NCI-H146 (cell line): ENCODE results near the gene C3orf33.
"Not testable (repeated sequence)": the region's sequence is repeated elsewhere in the genome, so short reads cannot be mapped to it uniquely, and the experiment has no call there.

Source experiments
- DNase-seq: peaks from one replicate; lab custom pipeline; 2025; lab: John Stamatoyannopoulos, UW

Gene C3orf33

GRCh38 chr3:155805802-155806618 lies at the start of gene C3orf33:
TSS of gene C3orf33 (minus strand) at chr3:155806278. CDS start at chr3:155806252, 26 bp downstream.
- DNase-seq: peak; percentile 84

- DNase-seq: peak; percentile 100
These were observed 48.3 kb upstream of the C3orf33 start, which contains the start of gene SLC33A1 for GRCh38 chr3:155854141-155854940. TSS of gene SLC33A1 (minus strand) at chr3:155854427. CDS start at chr3:155853997, 430 bp downstream.

GRCh38 chr3:155853214-155854140 lies 47.4 kb upstream of the C3orf33 start:
- DNase-seq: peak; percentile 61

- DNase-seq: no peak
These were observed 46.3 kb upstream of the C3orf33 start for GRCh38 chr3:155852341-155852740.

GRCh38 chr3:155849404-155849803 lies 43.3 kb upstream of the C3orf33 start:
- DNase-seq: not testable (repeated sequence)

GRCh38 chr3:155847993-155848392 lies 41.9 kb upstream of the C3orf33 start:
- DNase-seq: no peak

GRCh38 chr3:155846119-155846518 lies 40.0 kb upstream of the C3orf33 start:
- DNase-seq: no peak

- no peak for DNase-seq
These were observed 37.5 kb upstream of the C3orf33 start for GRCh38 chr3:155843569-155843968.

- peak; percentile 69 for DNase-seq
These were observed 29.4 kb upstream of the C3orf33 start for GRCh38 chr3:155835341-155836071.

- DNase-seq: not testable (repeated sequence)
These were observed 22.5 kb upstream of the C3orf33 start for GRCh38 chr3:155828490-155829098.

- DNase-seq: no peak
These were observed 9.0 kb upstream of the C3orf33 start for GRCh38 chr3:155815030-155815545.

GRCh38 chr3:155813224-155813623 lies 7.1 kb upstream of the C3orf33 start:
- DNase-seq: not testable (repeated sequence)

GRCh38 chr3:155809181-155809580 lies 3.1 kb upstream of the C3orf33 start:
- DNase-seq: no peak

GRCh38 chr3:155807823-155808222 lies 1.7 kb upstream of the C3orf33 start:
- DNase-seq: no peak

GRCh38 chr3:155805204-155805801 lies 775 bp downstream of the C3orf33 start:
- DNase-seq: peak; percentile 60

- DNase-seq: no peak
These were observed 1.8 kb downstream of the C3orf33 start for GRCh38 chr3:155804323-155804722.

- no peak for DNase-seq
These were observed 13.5 kb downstream of the C3orf33 start for GRCh38 chr3:155792532-155792931.

GRCh38 chr3:155791190-155791589 lies 14.9 kb downstream of the C3orf33 start:
- no peak for DNase-seq

GRCh38 chr3:155790272-155790925 lies 15.7 kb downstream of the C3orf33 start:
- DNase-seq: no peak
